Activated T-helper 1 cell treated with anti-CD3 and anti-CD28 coated beads, Interleukin-12 subunit alpha, Interleukin-12 subunit beta, Interleukin-2, Interleukin-4 antibody, amounts not matched to agents 30 ng/mL and 10 ng/mL and 1 ng/mL, durations not matched to agents 14 hours and 24 hours and 36 hours (primary cell): ENCODE results near the gene MYO3B. TPM values are rescaled to one million over a fixed set of nuclear protein-coding genes. Genes with fewer than 3 reads are reported as not detected.

Experiments
- DNase-seq: peaks from one replicate; pipeline ENCODE4 v3.0.0; 2021; ENCODE audit warnings: low spot score
- H3K27ac Mint-ChIP-seq: one replicate; pipeline ENCODE4 v1.8.0; 2021; ENCODE audit warnings: mild to moderate bottlenecking, mixed read lengths
- H3K27me3 Mint-ChIP-seq: one replicate; pipeline ENCODE4 v1.8.0; 2022; ENCODE audit warnings: mild to moderate bottlenecking, moderate library complexity, mixed read lengths; ENCODE audit not compliant: insufficient read depth
- H3K36me3 Mint-ChIP-seq: one replicate; pipeline ENCODE4 v1.8.0; 2021; ENCODE audit warnings: low read depth, mixed read lengths
- H3K4me1 Mint-ChIP-seq: one replicate; pipeline ENCODE4 v1.8.0; 2021; ENCODE audit warnings: low read depth, mixed read lengths
- H3K4me3 Mint-ChIP-seq: one replicate; pipeline ENCODE4 v1.8.0; 2021; ENCODE audit warnings: mild to moderate bottlenecking, moderate library complexity, mixed read lengths
- H3K9me3 Mint-ChIP-seq: one replicate; pipeline ENCODE4 v1.8.0; 2021; ENCODE audit warnings: mixed read lengths
- intact Hi-C: fragments of 100-400 bp; cut with micrococcal nuclease; formaldehyde crosslinking; loops from one replicate; pipeline ENCODE4 v1.15.1; 2024
- total RNA-seq: library from RNA; stranded (reverse); gene quantifications from 2 replicates; pipeline ENCODE4 v1.2.3, GENCODE V29; 2022

The MYO3B gene
- total RNA-seq, 1 donor from 2014 or later = 0.57 TPM

DNA sequence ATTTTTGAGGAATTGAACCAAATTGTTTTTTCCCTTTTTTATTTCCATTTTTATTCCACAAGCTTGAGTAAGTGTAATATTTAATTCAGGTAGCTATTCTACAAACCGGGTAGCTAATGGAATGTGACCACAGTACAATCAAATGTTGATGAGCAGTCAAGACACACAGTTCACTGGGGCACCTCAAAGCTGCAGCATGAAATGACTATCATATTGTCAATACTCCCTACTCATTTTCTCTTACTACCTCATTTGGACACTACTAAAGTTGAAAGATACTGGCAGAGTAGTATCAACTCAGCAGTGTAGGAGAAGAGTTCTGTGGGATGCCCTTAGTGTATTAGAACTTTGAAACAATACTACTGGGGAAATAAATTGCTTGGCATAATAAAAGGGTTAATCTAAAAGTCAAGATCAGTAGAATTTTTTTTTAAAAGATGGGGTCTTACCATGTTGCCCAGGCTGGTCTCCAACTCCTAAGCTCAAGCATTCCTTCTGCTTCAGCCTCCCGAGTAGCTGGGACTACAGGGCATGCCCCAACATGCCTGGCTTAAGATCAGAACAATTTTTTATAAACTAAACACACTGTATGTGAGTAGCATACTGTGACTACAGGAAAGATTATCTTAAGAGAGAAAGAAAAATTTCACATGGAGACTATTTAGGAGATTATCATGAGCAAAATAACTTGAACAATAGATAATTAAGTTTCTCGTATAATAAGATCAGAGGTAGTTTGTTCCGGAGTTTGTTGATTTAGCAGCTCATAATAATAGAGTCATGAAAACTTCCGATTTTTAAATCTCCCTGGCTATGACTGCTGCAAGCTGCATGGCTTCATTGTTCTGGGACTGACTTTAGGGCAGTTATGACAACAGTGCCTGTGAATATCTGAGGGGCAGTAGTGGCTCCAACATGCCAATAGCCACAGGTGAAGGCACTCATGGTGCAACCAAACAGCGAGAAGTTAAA is 43.7 kb downstream of the MYO3B start:
- Mint-ChIP-seq H3K36me3 (no peaks in the 10 kb centered on the region), H3K27ac (no peak overlapping the region), H3K4me3 (no peak overlapping the region), H3K27me3 (peaks cover 1% of the 10 kb centered on the region), H3K4me1 (no peaks in the 10 kb centered on the region), H3K9me3 (no peaks in the 10 kb centered on the region)
- no peak for DNase-seq
- intact Hi-C loops = no loop called here

DNA sequence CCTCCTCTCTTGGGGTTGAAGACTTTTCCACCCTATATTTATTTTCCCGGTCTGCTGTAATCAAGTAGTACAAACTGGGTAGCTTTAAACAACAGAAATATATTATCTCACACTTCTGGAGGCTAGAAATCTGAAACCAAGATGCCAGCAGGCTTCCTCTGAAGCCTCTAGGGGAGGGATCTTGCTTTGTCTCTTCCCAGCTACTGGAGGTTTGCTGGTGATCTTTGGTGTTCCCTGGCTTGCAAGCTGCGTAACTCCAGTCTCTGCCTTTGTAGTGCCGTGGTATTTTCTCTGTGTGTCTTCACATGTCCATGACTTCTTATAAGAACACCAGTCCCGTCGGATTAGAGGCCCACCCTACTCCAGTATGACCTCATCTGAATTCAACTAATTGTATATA is 44.4 kb downstream of the MYO3B start:
- no peak overlapping the region for H3K27ac Mint-ChIP-seq
- peaks cover 1% of the 10 kb centered on the region for H3K27me3 Mint-ChIP-seq
- intact Hi-C loops = no loop called here
- no peaks in the 10 kb centered on the region for H3K4me1 Mint-ChIP-seq
- no peak for DNase-seq
- H3K9me3 Mint-ChIP-seq = no peaks in the 10 kb centered on the region
- no peaks in the 10 kb centered on the region for H3K36me3 Mint-ChIP-seq
- no peak overlapping the region for H3K4me3 Mint-ChIP-seq

DNA sequence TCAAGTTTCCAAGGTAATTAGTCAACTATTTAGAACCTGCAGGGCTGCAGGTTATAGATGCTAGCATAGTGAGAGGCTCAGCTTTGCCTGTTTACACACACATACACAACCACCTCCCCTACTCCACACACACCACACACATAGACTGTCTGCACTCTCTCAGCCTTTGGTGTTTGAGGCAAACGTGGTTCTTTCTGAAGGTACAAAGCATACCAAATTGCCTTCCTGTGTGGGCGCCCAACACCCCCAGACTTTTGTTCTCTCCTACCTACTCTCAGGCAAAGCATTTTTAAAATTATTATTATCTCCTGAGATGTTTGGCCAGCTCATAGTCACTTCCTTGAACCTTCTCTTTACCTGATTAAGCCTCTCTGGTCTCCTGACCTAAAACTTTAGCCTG is 44.9 kb downstream of the MYO3B start:
- H3K4me3 Mint-ChIP-seq = no peak overlapping the region
- intact Hi-C loops = no loop called here
- no peak overlapping the region for H3K27ac Mint-ChIP-seq
- H3K27me3 Mint-ChIP-seq = peaks cover 1% of the 10 kb centered on the region
- DNase-seq = no peak
- H3K9me3 Mint-ChIP-seq = no peaks in the 10 kb centered on the region
- no peaks in the 10 kb centered on the region for H3K36me3 Mint-ChIP-seq
- H3K4me1 Mint-ChIP-seq = no peaks in the 10 kb centered on the region

DNA sequence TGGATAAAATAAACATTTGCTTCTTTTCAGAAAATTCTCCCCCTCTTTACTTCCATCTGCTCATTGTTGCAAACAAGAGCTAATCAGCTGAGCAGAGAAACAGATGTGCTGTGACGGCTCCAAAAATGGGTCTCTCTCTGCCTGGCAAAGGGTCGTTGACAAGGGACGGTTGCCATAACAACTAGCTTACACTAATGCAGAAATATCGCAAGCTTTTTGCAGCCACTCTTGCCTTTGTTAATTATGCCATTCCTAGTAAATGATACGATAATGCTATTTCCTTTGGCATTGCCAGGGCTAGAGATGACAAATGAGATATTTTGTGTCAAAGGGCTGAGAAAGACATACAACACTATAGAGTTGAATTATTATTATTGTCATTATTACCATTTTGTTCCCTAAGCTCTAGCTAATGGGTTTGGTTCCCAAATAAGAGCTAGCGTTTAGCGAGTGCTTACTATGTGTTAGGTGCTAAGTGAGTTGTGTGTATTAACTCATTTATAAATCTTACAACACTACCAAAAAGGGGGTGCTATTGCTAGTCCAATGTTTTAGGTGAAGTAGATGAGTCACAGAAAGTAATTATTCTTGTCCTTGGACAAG is 46.8 kb downstream of the MYO3B start:
- no peak for DNase-seq
- Mint-ChIP-seq H3K36me3 (no peaks in the 10 kb centered on the region), H3K9me3 (no peaks in the 10 kb centered on the region), H3K4me1 (no peaks in the 10 kb centered on the region), H3K27ac (no peak overlapping the region), H3K4me3 (no peak overlapping the region), H3K27me3 (peaks cover 5% of the 10 kb centered on the region)
- intact Hi-C loops = no loop called here

DNA sequence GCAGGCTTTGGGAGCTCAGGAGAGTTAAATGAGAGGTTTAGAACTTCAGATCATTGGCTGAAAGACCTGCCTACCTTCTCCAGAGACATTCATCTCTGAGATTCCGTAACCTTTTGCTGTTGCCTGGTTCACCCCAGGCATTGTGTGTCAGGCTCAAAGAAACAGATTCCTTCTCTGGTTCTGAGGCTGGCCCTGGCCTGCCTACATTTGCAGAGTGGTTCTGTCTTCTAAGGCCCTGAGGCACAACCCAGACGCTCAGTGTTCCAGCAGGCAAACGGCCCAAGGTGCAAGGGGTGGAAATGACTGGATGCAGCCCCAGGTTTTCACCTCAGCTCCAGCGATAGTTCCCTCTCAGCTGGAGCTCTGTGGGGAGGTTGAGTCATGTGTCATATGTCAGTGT is 48.3 kb downstream of the MYO3B start:
- intact Hi-C loops = no loop called here
- H3K27ac Mint-ChIP-seq = no peak overlapping the region
- H3K4me3 Mint-ChIP-seq = no peak overlapping the region
- H3K4me1 Mint-ChIP-seq = no peaks in the 10 kb centered on the region
- no peaks in the 10 kb centered on the region for H3K9me3 Mint-ChIP-seq
- H3K36me3 Mint-ChIP-seq = no peaks in the 10 kb centered on the region
- no peak for DNase-seq
- H3K27me3 Mint-ChIP-seq = peaks cover 5% of the 10 kb centered on the region

DNA sequence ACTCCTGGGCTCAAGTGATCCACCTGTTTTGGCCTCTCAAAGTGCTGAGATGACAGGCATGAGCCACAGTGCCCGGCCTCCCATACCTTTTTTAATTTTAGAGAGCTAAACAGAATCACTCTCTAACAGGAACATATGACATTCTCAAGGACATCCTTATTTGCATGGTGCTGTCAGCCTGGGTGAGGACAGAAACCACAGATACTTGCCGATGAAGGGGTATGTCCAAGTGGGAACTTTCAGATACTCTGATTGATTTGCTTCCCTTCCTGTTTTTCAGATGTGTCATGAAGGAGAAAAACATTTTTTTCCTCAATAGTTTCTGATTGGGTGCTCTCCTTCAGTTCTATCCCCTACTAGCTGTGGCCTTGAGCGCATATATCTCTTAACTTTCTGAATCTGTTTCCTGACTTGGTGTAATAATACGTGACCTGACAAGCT is 49.6 kb downstream of the MYO3B start:
- Mint-ChIP-seq H3K4me3 (no peak overlapping the region), H3K27me3 (peaks cover 7% of the 10 kb centered on the region), H3K9me3 (no peaks in the 10 kb centered on the region), H3K4me1 (no peaks in the 10 kb centered on the region), H3K27ac (no peak overlapping the region), H3K36me3 (no peaks in the 10 kb centered on the region)
- intact Hi-C loops = no loop called here
- no peak for DNase-seq

DNA sequence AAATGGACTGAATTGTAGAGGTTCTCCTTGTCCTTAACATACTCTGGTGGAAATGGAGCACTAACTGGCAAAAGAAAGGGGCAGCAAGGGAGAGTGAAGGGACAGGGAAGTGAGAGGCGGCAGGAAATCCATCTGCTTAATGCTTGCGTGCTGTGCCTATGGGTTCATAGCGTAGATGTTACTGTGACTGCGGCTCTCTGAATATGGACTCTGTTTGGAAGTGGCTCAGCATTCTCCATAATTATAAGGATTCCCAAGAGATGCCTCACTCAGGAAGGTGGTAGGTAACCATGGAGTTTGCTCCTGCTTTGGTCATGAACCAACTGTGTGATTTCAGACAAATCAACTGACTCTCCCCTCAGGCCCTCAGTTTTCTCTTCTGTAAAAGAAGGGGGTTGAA is 50.0 kb downstream of the MYO3B start:
- no peaks in the 10 kb centered on the region for H3K9me3 Mint-ChIP-seq
- no peaks in the 10 kb centered on the region for H3K4me1 Mint-ChIP-seq
- H3K27me3 Mint-ChIP-seq = peaks cover 7% of the 10 kb centered on the region
- no peaks in the 10 kb centered on the region for H3K36me3 Mint-ChIP-seq
- no peak for DNase-seq
- no peak overlapping the region for H3K4me3 Mint-ChIP-seq
- H3K27ac Mint-ChIP-seq = no peak overlapping the region
- intact Hi-C loops = no loop called here

DNA sequence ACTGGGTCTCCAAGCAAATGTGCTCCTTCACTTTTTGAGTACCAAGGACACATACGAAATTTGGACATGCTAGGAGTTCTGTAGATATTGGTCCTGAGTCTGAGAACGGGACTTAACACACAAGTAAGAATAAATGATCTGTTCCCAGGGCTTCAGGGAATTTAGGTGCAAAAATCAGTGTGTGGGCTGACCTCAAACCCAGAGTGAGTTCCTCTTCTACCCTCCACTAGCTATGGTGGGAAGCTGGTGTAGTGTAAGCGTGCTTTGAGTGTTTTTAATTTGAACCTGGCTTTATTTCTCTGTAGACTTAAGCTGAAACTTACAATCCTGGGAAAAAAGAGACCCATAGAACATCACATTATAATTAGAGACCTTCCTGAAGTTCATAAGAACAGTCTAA is 50.5 kb downstream of the MYO3B start:
- Mint-ChIP-seq H3K4me3 (no peak overlapping the region), H3K9me3 (no peaks in the 10 kb centered on the region), H3K27ac (no peak overlapping the region), H3K36me3 (no peaks in the 10 kb centered on the region), H3K4me1 (no peaks in the 10 kb centered on the region), H3K27me3 (peaks cover 7% of the 10 kb centered on the region)
- intact Hi-C loops = no loop called here
- DNase-seq = no peak

DNA sequence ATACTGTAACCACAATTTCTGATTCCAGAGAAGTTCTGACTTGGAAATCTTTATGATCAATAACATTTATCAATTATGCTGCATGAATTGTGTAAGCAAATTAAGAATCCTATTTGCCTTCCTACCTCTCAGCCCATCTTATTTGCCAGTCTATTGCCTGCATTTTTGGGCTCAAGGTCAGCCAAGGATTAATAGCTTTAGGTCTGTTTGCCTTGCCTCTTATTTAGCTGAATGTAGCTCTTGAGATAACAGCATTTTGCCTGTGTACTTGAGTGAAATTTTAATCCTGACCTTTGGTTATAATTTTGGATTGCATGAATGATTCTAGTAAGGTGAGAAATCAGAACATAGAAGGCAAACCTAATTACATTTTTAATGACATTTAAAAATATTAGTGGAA is 51.2 kb downstream of the MYO3B start:
- H3K9me3 Mint-ChIP-seq = no peaks in the 10 kb centered on the region
- H3K27ac Mint-ChIP-seq = no peak overlapping the region
- no peaks in the 10 kb centered on the region for H3K4me1 Mint-ChIP-seq
- intact Hi-C loops = no loop called here
- no peak for DNase-seq
- H3K27me3 Mint-ChIP-seq = peaks cover 7% of the 10 kb centered on the region
- H3K4me3 Mint-ChIP-seq = no peak overlapping the region
- no peaks in the 10 kb centered on the region for H3K36me3 Mint-ChIP-seq

DNA sequence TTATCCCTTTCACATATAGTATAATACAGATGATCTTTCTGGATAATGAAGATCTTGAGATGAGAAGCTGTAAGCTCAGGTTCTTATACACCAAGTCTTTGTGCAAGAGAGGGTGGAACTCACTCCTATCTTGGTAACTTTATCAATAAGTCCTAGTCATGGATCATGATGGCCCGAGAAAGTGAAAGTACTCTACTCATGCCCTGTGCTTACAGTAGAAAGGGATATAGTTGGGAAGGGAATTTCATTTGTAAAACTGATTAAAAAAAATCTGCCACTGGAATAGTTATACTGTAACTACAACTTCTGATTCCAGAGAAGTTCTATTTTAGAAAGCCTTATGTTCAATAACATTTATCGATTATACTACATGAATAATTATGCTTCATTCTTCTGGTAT is 51.8 kb downstream of the MYO3B start:
- Mint-ChIP-seq H3K27ac (no peak overlapping the region), H3K9me3 (no peaks in the 10 kb centered on the region), H3K4me3 (no peak overlapping the region), H3K27me3 (peaks cover 7% of the 10 kb centered on the region), H3K4me1 (no peaks in the 10 kb centered on the region), H3K36me3 (no peaks in the 10 kb centered on the region)
- DNase-seq = no peak
- intact Hi-C loops = loop anchor here (10.0 kb wide), 1 partner anchor 485 kb away; the partner anchor contains the start of gene SP5

DNA sequence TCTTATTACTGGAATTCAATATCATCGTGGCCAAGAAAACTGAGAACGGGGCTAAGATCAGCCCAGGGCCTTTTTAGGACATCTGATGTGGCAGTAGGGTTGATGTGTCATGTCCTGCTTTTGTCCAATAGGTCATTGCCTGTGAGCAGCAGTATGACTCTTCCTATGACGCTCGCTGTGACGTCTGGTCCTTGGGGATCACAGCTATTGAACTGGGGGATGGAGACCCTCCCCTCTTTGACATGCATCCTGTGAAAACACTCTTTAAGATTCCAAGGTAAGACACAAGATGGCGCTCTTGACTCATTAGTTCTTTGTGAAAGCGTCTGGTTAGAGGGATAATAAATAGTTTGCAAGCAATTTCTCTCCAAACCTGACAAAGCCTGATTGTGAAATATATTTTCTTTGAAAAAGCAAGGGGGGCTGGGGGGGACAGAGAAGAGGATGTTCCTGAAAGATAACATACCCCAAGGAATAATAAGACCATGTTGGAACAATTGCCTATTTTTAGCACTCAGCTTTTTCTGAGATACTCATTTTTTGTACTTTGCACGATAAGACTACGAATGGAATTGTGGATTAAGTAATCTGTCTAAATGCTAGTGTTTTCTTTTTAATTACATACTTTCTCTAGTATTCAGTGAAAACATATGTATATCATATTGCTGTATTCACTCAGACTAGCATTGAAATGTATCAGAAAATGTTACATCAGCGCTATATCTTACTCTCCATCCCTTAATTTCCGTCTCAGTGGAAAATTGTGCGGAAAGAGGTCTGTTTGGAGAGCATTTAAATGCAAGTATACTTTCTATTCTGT is 58.1 kb downstream of the MYO3B start:
- Mint-ChIP-seq H3K36me3 (no peaks in the 10 kb centered on the region), H3K4me3 (no peak overlapping the region), H3K27ac (no peak overlapping the region), H3K27me3 (peaks cover 21% of the 10 kb centered on the region), H3K9me3 (no peaks in the 10 kb centered on the region), H3K4me1 (no peaks in the 10 kb centered on the region)
- DNase-seq = no peak
- intact Hi-C loops = loop anchor here (1.0 to 10.0 kb wide), 4 partner anchors 171 to 637 kb away; partner anchors contain the start of genes GAD1 and SP5

DNA sequence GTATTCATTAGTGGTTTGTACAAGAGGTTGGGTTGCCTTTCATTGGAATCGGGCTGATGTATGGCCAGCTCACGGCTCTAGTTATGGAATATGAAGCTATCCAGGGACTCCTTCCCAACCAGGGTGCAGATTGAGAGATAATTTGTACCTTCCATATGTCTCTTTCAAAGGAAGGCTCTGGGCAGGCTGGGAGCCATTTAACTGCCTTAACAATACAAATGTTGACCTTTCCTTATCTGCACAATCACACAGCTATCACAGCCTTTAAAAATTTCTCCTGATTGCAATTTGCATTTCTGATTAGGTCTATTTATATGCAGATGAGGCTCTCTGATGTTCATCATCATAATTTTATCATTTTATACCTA is 58.7 kb downstream of the MYO3B start:
- Mint-ChIP-seq H3K4me1 (no peaks in the 10 kb centered on the region), H3K36me3 (no peaks in the 10 kb centered on the region), H3K27ac (no peak overlapping the region), H3K27me3 (peaks cover 24% of the 10 kb centered on the region), H3K9me3 (no peaks in the 10 kb centered on the region), H3K4me3 (no peak overlapping the region)
- intact Hi-C loops = loop anchor here (1.0 to 10.0 kb wide), 4 partner anchors 171 to 637 kb away; partner anchors contain the start of genes GAD1 and SP5
- no peak for DNase-seq
